GM21786 (cell line): ENCODE data around the gene PLA2G4F.

Experiments
- ATAC-seq: cut with Tn5 transposase; IDR thresholded peaks from one replicate; pipeline ENCODE4 v1.9.1; 2021; ENCODE audit not compliant: unreplicated experiment

Gene PLA2G4F

DNA sequence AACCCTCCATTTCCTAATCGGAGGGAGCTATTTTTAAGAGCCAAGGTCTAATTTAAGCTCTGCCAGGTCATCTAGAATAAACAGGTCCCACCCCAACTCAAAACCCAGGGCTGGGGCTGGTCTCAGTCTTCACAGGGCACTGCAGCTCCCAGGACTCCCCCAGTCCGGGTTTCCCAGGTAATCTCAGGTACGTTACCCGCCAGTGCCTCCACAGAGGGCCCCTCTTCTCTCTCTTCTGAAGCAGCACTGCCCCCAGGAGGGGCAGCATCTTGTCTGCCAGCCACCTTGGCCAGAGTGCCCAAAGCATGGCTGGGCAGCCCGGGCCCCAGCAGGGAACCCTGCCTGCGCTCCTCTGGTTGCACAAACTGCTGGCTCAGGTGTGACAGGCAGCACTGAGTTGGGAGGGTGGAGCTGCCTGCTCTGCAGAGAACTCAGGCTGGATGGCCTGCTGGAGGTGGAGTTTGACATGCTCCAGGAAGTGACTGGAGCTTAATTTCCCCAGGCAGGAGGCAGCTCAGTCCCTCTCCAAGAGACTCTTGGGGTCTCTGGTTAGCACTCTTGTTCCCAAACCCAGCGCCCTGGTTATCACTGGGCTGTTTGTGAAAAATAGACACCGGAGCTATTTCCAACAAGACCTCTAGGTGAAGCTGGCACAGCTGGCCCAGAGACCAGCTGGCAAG, at the start of gene PLA2G4F:
Gene PLA2G4F (minus strand): TSS at position 394 of the 680 bp plus-strand sequence. CDS start 87 bp downstream, at position 307.
- ATAC-seq, result no peak

- no peak for ATAC-seq
Observed at GRCh38 chr15:42203891-42204290, 47.5 kb upstream of the PLA2G4F start.

DNA sequence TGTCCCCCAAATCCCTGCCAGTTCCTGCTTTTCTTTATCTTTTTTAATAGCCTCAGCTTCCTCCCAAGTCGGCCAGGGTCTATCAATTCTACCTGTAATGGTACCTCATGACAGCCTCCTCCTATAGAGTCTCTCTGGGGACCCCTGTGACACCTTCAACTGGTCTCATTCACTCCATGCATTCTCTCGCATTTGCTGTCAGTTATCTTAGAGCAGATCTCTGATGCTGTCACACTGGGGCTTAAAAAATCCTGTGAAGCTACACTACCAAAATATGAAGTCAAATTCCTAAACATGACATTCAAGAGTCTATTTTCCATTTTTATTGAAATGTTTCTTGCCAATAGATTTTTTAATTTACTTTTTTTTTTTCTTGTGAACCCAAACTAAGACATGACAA, 46.2 kb upstream of the PLA2G4F start:
- ATAC-seq, result no peak

- ATAC-seq, result no peak
Observed at GRCh38 chr15:42201801-42202200, 45.4 kb upstream of the PLA2G4F start.

DNA sequence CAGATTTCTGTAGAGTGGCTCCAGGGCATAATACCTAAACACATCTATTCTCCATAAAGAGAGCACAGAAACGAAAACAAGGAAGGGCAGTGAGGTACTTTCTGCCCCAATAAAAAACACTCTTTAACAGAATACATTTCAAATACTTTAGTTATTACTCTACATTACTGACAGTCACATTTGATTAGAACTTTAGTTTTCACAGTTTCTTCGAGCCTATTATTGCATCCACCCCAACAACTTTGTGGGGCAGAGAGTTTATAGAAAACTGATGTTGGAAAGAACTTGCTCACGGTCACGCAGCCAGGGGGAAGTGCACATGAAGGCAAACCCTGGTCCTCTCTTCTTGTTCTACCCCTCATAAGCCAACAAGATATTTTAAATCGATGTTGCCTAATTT, 42.7 kb upstream of the PLA2G4F start:
- no peak for ATAC-seq

DNA sequence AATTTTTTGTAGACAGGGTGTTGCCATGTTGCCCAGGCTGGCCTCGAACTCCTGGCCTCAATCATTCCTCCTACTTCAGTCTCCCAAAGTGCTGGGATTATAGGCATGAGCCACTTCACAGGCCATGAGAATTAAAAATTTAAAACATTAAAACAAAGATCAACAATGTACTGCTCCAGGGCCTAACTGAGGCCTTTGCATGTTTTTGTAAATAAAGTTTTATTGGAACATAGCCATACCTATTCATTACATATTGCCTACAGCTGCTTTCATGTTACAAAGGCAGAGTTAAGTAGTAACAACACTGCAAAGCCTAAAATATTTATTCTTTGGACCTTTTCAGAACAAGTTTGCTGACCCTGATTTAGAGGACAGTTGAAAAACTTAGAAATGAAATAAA, 42.1 kb upstream of the PLA2G4F start:
- ATAC-seq, result no peak

GRCh38 chr15:42194513-42194912, 38.1 kb upstream of the PLA2G4F start:
- no peak for ATAC-seq

DNA sequence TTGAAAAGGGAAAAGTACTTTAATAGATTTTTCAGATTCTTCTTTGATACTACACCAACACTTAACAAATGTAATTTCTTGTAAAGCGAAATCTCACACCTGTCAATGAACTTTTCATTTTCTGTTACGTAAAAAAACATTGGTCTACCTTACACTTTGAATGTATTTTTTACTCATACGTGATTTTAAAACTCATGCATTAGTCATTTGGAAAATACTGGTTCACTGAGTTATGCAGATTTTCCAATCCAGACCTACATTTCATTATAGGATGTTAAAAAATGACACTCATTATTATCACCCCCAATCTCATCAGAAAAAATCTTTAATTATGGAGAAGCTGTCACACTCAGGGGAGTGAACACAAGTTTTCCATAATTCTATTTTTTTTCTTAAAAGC, 36.9 kb upstream of the PLA2G4F start:
- no peak for ATAC-seq

DNA sequence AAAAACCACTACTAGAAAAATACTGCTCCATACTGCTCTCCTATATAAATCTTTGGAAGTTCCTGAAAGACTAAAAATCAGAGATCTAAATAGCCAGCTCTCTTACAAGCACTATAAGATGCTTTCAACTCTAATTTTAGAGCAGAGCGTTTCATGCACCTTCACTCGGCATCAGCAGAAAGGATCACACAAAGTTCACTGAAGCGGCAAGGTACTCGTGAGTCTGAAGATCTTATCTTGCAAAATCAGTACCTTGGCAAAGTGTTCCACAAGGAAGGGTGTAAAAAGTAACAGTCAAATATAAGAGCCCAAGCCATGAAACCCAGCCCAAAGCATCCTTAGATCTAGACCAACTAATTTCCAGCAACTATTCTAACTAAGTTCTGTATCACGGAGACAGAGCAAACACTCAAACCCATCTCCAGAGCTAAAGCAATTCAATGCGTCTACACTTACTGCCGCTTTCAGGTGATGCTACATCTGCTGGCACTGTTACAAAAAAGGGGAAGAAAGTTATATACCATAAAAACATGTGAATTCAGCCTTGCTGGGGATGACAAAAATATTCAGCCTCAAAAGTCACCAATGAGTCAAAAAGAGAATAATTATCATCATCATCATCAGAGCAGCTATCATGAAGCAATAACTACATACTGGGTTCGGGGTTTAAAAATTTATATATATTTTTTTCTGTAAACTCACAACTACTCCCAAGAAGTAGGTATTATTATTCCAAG, 35.3 kb upstream of the PLA2G4F start:
- no peak for ATAC-seq

GRCh38 chr15:42190370-42190769, 33.9 kb upstream of the PLA2G4F start:
- no peak for ATAC-seq

DNA sequence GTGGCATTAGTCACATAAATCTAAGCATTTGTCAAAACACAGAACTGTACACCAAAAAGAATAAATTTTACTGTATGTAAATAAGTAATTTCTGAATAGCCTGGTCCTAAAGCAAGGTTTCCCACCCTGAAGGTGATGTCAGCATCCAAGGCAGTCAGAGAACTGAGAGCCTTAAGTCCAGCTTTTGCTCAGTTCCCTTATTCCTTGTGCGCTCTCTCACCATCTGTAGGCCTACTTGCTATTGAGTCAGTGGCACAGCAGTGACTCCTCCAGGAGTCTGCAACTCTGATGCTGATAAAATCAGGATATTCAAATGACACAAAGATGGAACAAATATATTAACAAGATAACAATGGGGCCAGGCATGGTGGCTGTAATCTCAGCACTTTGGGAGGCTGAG, 29.4 kb upstream of the PLA2G4F start:
- ATAC-seq, result no peak

DNA sequence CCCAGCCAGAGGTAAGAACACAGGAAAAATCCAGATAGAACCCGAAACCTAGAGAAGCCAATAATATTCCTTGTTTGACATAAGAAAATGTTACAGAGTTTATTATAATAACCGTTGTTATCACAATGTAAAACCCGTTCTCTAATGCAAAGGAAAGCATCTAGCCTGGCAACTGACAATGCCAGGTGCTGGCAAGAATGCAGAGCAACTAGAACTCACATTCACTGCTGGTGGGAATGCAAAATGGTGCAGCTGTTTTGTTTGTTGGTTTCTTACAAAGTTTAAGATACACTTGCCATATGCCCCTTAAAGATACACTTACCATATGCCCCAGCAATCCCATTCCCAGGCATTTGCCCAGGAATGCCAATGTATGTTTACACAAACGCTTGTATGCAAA, 28.3 kb upstream of the PLA2G4F start:
- ATAC-seq, result no peak

GRCh38 chr15:42184296-42184695, 27.9 kb upstream of the PLA2G4F start:
- no peak for ATAC-seq

DNA sequence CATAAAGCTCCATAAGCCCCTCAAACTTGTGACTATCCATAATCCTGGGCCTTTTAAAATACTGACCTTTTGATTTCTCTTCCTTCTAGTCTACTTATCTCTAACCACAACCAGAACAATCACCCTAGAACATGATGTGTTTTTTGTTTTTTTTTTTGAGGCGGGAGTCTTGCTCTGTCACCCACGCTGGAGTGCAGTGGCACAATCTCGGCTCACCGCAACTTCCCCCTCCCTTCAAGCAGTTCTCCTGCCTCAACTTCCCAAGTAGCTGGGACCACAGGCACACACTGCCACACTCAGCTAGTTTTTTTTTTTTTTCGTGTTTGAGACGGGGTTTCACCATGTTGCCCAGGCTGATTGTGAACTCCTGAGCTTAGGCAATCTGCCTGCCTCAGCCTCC, 26.5 kb upstream of the PLA2G4F start:
- no peak for ATAC-seq

DNA sequence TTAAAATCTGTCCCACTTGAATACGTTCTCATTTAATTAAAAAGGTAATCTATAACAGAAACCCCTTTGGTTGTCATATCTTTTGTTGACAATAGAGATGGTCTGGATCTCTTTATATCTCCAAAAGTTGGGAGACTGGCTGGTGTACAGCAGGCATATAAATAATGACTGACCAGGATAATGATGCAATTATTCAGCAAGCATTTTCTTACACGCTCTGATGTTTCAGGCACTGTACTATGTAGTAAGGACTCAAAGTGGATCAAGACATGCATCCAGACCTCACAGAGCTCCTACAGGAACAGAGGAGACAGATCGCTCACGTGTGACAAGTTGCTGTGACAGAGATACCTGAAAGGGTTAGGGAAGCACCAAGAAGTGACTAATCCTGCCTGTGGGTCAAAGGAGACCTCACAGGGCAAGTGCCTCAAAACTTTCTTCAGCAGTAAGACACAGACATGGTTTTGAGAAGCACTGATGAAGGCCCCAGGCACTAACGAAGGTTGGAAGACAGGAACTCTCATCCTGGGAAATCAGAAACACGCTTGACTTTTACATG, 26.0 kb upstream of the PLA2G4F start:
- no peak for ATAC-seq

- no peak for ATAC-seq
Observed at GRCh38 chr15:42178056-42178455, 21.6 kb upstream of the PLA2G4F start.

- ATAC-seq, result no peak
Observed at GRCh38 chr15:42175671-42176070, 19.2 kb upstream of the PLA2G4F start.

DNA sequence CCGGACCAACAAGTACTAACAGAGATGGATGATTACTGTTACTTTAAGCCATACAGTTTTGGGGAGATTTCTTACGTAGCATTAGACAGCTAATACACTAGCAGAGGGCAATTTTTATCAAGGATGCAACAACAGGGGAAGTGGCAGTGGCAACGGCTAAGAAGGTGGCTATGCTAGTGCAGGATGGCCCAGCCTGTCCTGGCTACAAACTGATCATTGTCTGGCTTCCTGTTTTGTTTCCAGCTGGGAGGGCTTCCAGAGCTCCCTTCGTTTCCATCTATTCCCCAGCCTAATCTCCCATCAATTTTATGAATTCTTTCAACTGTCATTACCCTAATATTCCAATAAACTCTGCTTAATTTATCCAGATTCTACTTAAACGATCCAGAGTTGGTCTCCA, 16.0 kb upstream of the PLA2G4F start:
- no peak for ATAC-seq

DNA sequence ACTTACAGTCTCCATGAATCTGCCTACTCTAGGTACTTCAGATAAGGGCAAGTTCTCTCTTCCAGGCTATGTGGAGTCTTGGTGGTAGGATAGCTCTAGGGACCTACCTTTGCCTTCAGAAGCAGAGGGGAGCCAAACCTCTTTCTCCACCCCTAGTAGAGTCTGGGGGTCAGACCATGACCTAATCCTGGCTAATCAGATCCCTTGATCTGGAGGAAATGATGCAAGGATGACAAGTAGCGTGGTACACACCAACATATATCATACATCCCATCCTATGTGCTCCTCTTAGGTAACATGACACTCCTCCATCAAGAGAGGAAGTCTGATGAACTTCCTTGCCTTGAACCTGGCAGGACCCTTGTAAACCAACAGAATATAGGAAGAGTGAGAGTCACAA, 15.4 kb upstream of the PLA2G4F start:
- ATAC-seq, result no peak

DNA sequence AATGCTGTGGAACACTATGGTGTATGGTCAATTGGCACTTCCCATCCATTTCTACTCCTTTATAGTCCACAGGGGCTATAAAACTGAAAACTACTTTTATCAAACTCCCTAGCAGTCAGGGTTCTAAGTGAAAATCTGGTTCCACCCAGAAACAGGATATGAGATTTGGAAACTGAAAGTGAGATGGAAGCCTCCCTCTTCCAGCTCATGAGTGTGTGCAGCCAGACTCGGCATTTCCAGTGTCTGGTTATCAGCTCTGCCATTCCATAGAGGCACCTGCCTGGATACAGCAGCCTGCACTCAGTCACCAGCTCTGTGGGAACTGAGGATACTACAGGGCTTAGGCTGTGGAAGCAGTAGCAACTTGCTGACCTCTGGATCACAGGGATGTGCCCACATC, 14.7 kb upstream of the PLA2G4F start:
- ATAC-seq, result no peak

- no peak for ATAC-seq
Observed at GRCh38 chr15:42166225-42166940, 9.9 kb upstream of the PLA2G4F start.

- ATAC-seq, result no peak
Observed at GRCh38 chr15:42165106-42165505, 8.7 kb upstream of the PLA2G4F start.
